Fibroblast of lung (primary cell): ENCODE data around the gene WNK1. TPM values are rescaled to one million over a fixed set of nuclear protein-coding genes. Genes with fewer than 3 reads are reported as not detected.

Experiments
- DNase-seq, 2 donors: peaks; one replicate each; pipeline versions ENCODE4 v3.0.0 to v3.0.0-alpha.2; 2010; ENCODE audit warnings: low read depth in 2 of 2
- H2AFZ ChIP-seq: 2 replicates; pipeline ENCODE4 v1.5.1; 2012; ENCODE audit warnings: low read length, control low read depth, inconsistent platforms
- H3K27ac ChIP-seq: 2 replicates; pipeline ENCODE4 v1.5.1; 2011; ENCODE audit warnings: low read length, control low read depth; ENCODE audit not compliant: insufficient read depth
- H3K27me3 ChIP-seq: 2 replicates; pipeline ENCODE4 v1.5.1; 2011; ENCODE audit warnings: mild to moderate bottlenecking, low read length; ENCODE audit not compliant: control insufficient read depth, insufficient read depth
- H3K36me3 ChIP-seq: 2 replicates; pipeline ENCODE4 v1.5.1; 2011; ENCODE audit warnings: low read length; ENCODE audit not compliant: control insufficient read depth, insufficient read depth
- H3K4me1 ChIP-seq: 2 replicates; pipeline ENCODE4 v1.5.1; 2011; ENCODE audit warnings: low read length; ENCODE audit not compliant: control insufficient read depth, insufficient read depth; ENCODE audit errors: extremely low read depth
- H3K4me2 ChIP-seq: 2 replicates; pipeline ENCODE4 v1.5.1; 2011; ENCODE audit warnings: low read length, control low read depth; ENCODE audit not compliant: insufficient read depth; ENCODE audit errors: extremely low read depth
- H3K4me3 ChIP-seq, 4 experiments: fragments of 200-600 bp in 1 of 4; sonication (generic) in 1 of 4; replicated peaks in 1 of 4; 2 replicates each; pipeline ENCODE4 v1.5.1; 2011 to 2016; ENCODE audit warnings: low read length in 4 of 4, low read depth in 3 of 4, mild to moderate bottlenecking in 3 of 4, control low read depth in 2 of 4, inconsistent platforms in 1 of 4, mixed read lengths in 1 of 4; ENCODE audit not compliant: insufficient read depth in 1 of 4; ENCODE audit errors: control extremely low read depth in 1 of 4
- H3K79me2 ChIP-seq: 2 replicates; pipeline ENCODE4 v1.5.1; 2012; ENCODE audit warnings: mild to moderate bottlenecking, low read length, inconsistent platforms; ENCODE audit not compliant: control insufficient read depth, insufficient read depth
- H3K9ac ChIP-seq: 2 replicates; pipeline ENCODE4 v1.5.1; 2011; ENCODE audit warnings: mild to moderate bottlenecking, low read length, control low read depth; ENCODE audit not compliant: insufficient read depth
- H3K9me3 ChIP-seq: 2 replicates; pipeline ENCODE4 v1.5.1; 2012; ENCODE audit warnings: low read depth, low read length; ENCODE audit not compliant: control insufficient read depth, insufficient read depth
- H4K20me1 ChIP-seq: 2 replicates; pipeline ENCODE4 v1.5.1; 2011; ENCODE audit warnings: low read length; ENCODE audit not compliant: control insufficient read depth, insufficient read depth; ENCODE audit errors: extremely low read depth
- CTCF ChIP-seq, 2 donors: IDR thresholded peaks in 1 of 2; conservative IDR thresholded peaks in 1 of 2; 1 replicate in 1 of 2; 2 replicates in 1 of 2; pipeline ENCODE4 v1.5.1; 2011 to 2012; ENCODE audit warnings: low read length in 2 of 2, control low read depth in 1 of 2, inconsistent platforms in 1 of 2, low read depth in 1 of 2, mild to moderate bottlenecking in 1 of 2
- EZH2 ChIP-seq: IDR thresholded peaks from 2 replicates; pipeline ENCODE4 v1.5.1; 2012; ENCODE audit warnings: low read length, control low read depth, mild to moderate bottlenecking; ENCODE audit errors: missing control alignments
- polyA plus RNA-seq, 2 donors: library from polyadenylated mRNA; depleted of rRNA in 1 of 2; stranded (reverse) in 1 of 2; unstranded in 1 of 2; fragments of >200 nt; gene quantifications; 2 replicates each; pipeline ENCODE4 v1.2.1, GENCODE V29; 2011 to 2012; ENCODE audit warnings: missing spikeins in 1 of 2
- total RNA-seq: library from RNA; depleted of rRNA; stranded (reverse); fragments of >200 nt; gene quantifications from 2 replicates; pipeline ENCODE4 v1.2.1, GENCODE V29; 2014

Gene WNK1
- total and polyA plus RNA-seq, 2 donors (not counting 1 experiment from before 2014, with no cell fraction given) = 38.5 to 130 TPM

- H3K36me3 ChIP-seq = no peaks in the 10 kb centered on the region
- H2AFZ ChIP-seq = no peak overlapping the region
- no peak for DNase-seq
- no peaks in the 10 kb centered on the region for H3K9me3 ChIP-seq
- H3K27me3 ChIP-seq = no peaks in the 10 kb centered on the region
- H3K9ac ChIP-seq = no peak overlapping the region
- no peak overlapping the region for H3K27ac ChIP-seq
- H3K4me2 ChIP-seq = no peak overlapping the region
- no peak overlapping the region for H3K4me3 ChIP-seq
- peaks cover 3% of the 10 kb centered on the region for H3K4me1 ChIP-seq
- peaks cover 86% of the 10 kb centered on the region for H3K79me2 ChIP-seq
- H4K20me1 ChIP-seq = peaks cover 3% of the 10 kb centered on the region
- no peak for TF ChIP-seq CTCF (conservative IDR thresholded peaks at IDR 0.05 in 1 of 2, IDR thresholded peaks at IDR 0.05 in 1 of 2; ENCODE audit: low read depth in 1 of 2, low read length in 2 of 2)
- no peak for TF ChIP-seq EZH2
Observed at GRCh38 chr12:793711-794110, 41.3 kb downstream of the WNK1 start.

GRCh38 chr12:795305-795704 is 42.9 kb downstream of the WNK1 start:
- Histone ChIP-seq H3K27ac (no peak overlapping the region), H3K4me2 (no peak overlapping the region), H3K9me3 (no peaks in the 10 kb centered on the region), H4K20me1 (peaks cover 3% of the 10 kb centered on the region), H2AFZ (no peak overlapping the region), H3K9ac (no peak overlapping the region), H3K79me2 (peaks cover 83% of the 10 kb centered on the region), H3K4me3 (no peak overlapping the region), H3K27me3 (no peaks in the 10 kb centered on the region), H3K36me3 (no peaks in the 10 kb centered on the region), H3K4me1 (no peaks in the 10 kb centered on the region)
- DNase-seq = no peak
- no peak for TF ChIP-seq EZH2
- TF ChIP-seq CTCF (conservative IDR thresholded peaks at IDR 0.05 in 1 of 2, IDR thresholded peaks at IDR 0.05 in 1 of 2; ENCODE audit: low read depth in 1 of 2, low read length in 2 of 2) = no peak

GRCh38 chr12:800401-800800 is 48.0 kb downstream of the WNK1 start:
- TF ChIP-seq CTCF (conservative IDR thresholded peaks at IDR 0.05 in 1 of 2, IDR thresholded peaks at IDR 0.05 in 1 of 2; ENCODE audit: low read depth in 1 of 2, low read length in 2 of 2) = no peak
- TF ChIP-seq EZH2 = no peak
- no peak overlapping the region for H3K9ac ChIP-seq
- H3K79me2 ChIP-seq = peaks cover 81% of the 10 kb centered on the region
- no peak overlapping the region for H3K27ac ChIP-seq
- DNase-seq = no peak
- H3K9me3 ChIP-seq = no peaks in the 10 kb centered on the region
- no peak overlapping the region for H2AFZ ChIP-seq
- peaks cover 5% of the 10 kb centered on the region for H3K4me1 ChIP-seq
- no peak overlapping the region for H3K4me2 ChIP-seq
- no peaks in the 10 kb centered on the region for H3K36me3 ChIP-seq
- H4K20me1 ChIP-seq = peaks cover 2% of the 10 kb centered on the region
- H3K27me3 ChIP-seq = no peaks in the 10 kb centered on the region
- H3K4me3 ChIP-seq = no peak overlapping the region
